Pancreas (tissue), 10 donors: Measurements from ENCODE around the gene PTH2. TPM values are rescaled to one million over a fixed set of nuclear protein-coding genes. Genes with fewer than 3 reads are reported as not detected.
"Not testable (repeated sequence)": the region's sequence is repeated elsewhere in the genome, so short reads cannot be mapped to it uniquely, and the experiment has no call there.

Experiments
- ATAC-seq, 4 donors: fragments of 200-7000 bp; cut with Tn5 transposase; one replicate each; pipeline versions ENCODE4 v1.8.0 to v1.9.1; 2020; ENCODE audit warnings: mild to moderate bottlenecking in 4 of 4, moderate library complexity in 4 of 4
- DNase-seq, 6 donors: peaks; one replicate each; pipeline ENCODE4 v3.0.0-alpha.2; 2020
- FAIRE-seq: peaks from 2 replicates; lab custom pipeline; 2012; peaks lifted over from hg19 to GRCh38; lab: Jason Lieb, UNC
- H3K27ac ChIP-seq, 4 donors: fragments of 200-600 bp; sonication (generic); 1 replicate in 3 of 4; 2 replicates in 1 of 4; pipeline versions ENCODE4 v1.5.0 to v1.8.0; 2020
- H3K27me3 ChIP-seq, 4 donors: fragments of 200-600 bp; one replicate each; pipeline ENCODE4 v1.8.0; 2021
- H3K36me3 ChIP-seq, 3 donors: fragments of 200-600 bp; sonication (generic) in 1 of 3; one replicate each; pipeline versions ENCODE4 v1.5.0 to v1.8.0; 2020 to 2021
- H3K4me1 ChIP-seq, 3 donors: fragments of 200-600 bp; one replicate each; pipeline ENCODE4 v1.8.0; 2021
- H3K4me3 ChIP-seq, 4 donors: fragments of 200-600 bp; sonication (generic) in 2 of 4; one replicate each; pipeline versions ENCODE4 v1.5.0 to v1.8.0; 2020 to 2021
- H3K9me3 ChIP-seq, 4 donors: fragments of 200-600 bp; one replicate each; pipeline ENCODE4 v1.8.0; 2021
- WGBS, 2 donors: extraction: QIAGEN DNeasy Blood & Tissue Kit; methylation state at CpG; one replicate each; pipeline ENCODE4 v1.1.7; 2013; 5-methylcytosine and 5-hydroxymethylcytosine counted together
- intact Hi-C, 3 donors: fragments of 100-400 bp; cut with DNase I; formaldehyde crosslinking; loops; one replicate each; pipeline versions ENCODE4 v1.11.1 to v1.14.2; 2022
- polyA plus RNA-seq, 2 donors: library from polyadenylated mRNA; stranded (reverse); fragments of 200-250 nt; gene quantifications; one replicate each; pipeline ENCODE4 v1.2.3, GENCODE V29; 2013
- total RNA-seq, 6 donors: library from RNA; stranded (reverse); fragmentation: NEBNext Ultra II Directional in 4 of 6; extraction: Animal tissue kit (Norgen Biotek cat#: 25700) in 4 of 6; gene quantifications; one replicate each; pipeline versions ENCODE4 v1.2.1 to v1.2.4, GENCODE V29; 2021 to 2023
- TF ChIP-seq, protein P1 (sequence below), 4 donors: fragments of 200-600 bp; sonication (generic) in 3 of 4; IDR thresholded peaks; one replicate each; pipeline versions ENCODE4 v1.5.0 to v1.8.0; 2021; ENCODE audit warnings: antibody characterized with exemption in 4 of 4
- donor health status: healthy with polysubstance abuse.
- donor health status: DM: no; HTN: no; CAD: no; lungs with moderate emphysema.
- donor health status: DM: no; HTN: no; CAD: no.
- donor health status: control.
- donor health status: control.
- donor health status: Bipolar disorder and iron deficiency.
- donor health status: DM: yes; HTN: yes; CAD: no.
- donor health status: DM: no; HTN: no; CAD: no.
- donor health status: DM: no; HTN: no; CAD: no.
- donor health status: DM: yes; HTN: yes; CAD: no.

Gene PTH2
- total and polyA plus RNA-seq, 8 donors, result not detected

DNA sequence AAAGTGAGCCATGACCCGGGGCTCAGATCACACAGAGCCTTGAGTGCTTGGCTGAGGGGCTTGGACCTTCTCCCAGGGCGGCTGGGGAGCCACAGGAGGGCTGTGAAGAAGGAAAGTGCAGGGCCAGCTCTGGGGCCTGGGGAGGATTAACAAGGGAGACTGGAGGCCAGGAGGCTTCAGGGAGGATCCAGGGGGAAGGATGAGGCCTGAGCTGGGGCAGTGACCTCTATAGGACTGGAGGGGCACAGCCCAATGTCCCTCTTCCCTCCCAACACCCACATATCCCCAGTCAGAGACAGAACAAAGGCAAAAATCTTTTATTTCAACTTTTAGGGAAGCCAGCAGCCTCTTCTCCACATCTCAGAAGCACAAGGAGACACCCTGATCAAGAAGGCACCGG is 22.8 kb upstream of the PTH2 start:
- H3K36me3 ChIP-seq, result no peaks in the 10 kb centered on the region
- H3K27ac ChIP-seq, result no peak overlapping the region
- intact Hi-C loops, result loop anchor here in 2 of 3 donors (10.0 kb wide), 2 partner anchors 51 to 221 kb away; no protein-coding TSS in a partner anchor
- DNase-seq, result no peak
- no peaks in the 10 kb centered on the region for H3K27me3 ChIP-seq
- no peak for FAIRE-seq
- peaks cover 0 to 5% (median 4%) of the 10 kb centered on the region in 3 donors for H3K4me1 ChIP-seq
- no peak for ATAC-seq
- no peak overlapping the region for H3K4me3 ChIP-seq
- TF ChIP-seq, protein P1, sequence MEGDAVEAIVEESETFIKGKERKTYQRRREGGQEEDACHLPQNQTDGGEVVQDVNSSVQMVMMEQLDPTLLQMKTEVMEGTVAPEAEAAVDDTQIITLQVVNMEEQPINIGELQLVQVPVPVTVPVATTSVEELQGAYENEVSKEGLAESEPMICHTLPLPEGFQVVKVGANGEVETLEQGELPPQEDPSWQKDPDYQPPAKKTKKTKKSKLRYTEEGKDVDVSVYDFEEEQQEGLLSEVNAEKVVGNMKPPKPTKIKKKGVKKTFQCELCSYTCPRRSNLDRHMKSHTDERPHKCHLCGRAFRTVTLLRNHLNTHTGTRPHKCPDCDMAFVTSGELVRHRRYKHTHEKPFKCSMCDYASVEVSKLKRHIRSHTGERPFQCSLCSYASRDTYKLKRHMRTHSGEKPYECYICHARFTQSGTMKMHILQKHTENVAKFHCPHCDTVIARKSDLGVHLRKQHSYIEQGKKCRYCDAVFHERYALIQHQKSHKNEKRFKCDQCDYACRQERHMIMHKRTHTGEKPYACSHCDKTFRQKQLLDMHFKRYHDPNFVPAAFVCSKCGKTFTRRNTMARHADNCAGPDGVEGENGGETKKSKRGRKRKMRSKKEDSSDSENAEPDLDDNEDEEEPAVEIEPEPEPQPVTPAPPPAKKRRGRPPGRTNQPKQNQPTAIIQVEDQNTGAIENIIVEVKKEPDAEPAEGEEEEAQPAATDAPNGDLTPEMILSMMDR (IDR thresholded peaks at IDR 0.05), result no peak
- H3K9me3 ChIP-seq, result no peaks in the 10 kb centered on the region
- 72 to 82% methylated on average over 3 of the region's 3 CpGs for WGBS, 2 donors

DNA sequence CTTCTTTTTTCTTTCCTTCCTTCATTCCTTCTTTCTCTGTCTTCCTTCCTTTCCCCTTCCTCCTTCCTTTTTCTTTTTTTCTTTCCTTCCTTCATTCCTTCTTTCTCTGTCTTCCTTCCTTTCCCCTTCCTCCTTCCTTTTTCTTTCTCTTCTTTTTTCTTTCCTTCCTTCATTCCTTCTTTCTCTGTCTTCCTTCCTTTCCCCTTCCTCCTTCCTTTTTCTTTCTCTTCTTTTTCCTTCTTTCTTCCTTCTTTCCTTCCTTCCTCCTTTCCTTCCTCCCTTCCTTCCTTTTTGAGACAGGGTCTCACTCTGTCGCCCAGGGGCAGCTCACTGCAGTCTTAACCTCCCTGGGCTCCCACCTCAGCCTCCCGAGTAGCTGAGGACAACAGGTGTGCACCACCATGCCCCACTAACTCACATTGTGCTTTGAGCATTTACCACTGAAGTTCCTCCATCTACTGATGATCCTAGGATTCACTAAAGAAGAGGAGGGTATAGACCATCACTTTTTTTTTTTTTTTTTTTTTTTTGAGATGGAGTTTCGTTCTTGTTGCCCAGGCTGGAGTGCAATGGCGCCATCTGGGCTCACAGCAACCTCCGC is 21.0 kb upstream of the PTH2 start:
- WGBS, 2 donors, result 47 to 65% methylated on average over 4 to 5 of the region's 5 CpGs
- FAIRE-seq, H3K36me3 ChIP-seq, H3K4me3 ChIP-seq, DNase-seq, H3K9me3 ChIP-seq, ATAC-seq, H3K4me1 ChIP-seq, H3K27me3 ChIP-seq, H3K27ac ChIP-seq: not testable (repeated sequence)
- intact Hi-C loops, result loop anchor here in 2 of 3 donors (10.0 kb wide), 2 partner anchors 49 to 219 kb away; no protein-coding TSS in a partner anchor

GRCh38 chr19:49443366-49444099 is 20.3 kb upstream of the PTH2 start:
- H3K4me3 ChIP-seq, result peak overlapping the region; percentile 33 to 66 (median 49)
- TF ChIP-seq, protein P1 (IDR thresholded peaks at IDR 0.05), result peak; percentile 59 to 87 (median 76)
- FAIRE-seq, result no peak
- H3K4me1 ChIP-seq, result no peaks in the 10 kb centered on the region
- H3K27ac ChIP-seq, result peak overlapping the region; percentile 25 to 55 (median 35)
- H3K9me3 ChIP-seq, result no peaks in the 10 kb centered on the region
- 0% methylated on average over 40 to 47 of the region's 47 CpGs for WGBS, 2 donors
- peak; percentile 90 to 95 (median 92) for ATAC-seq
- intact Hi-C loops, result loop anchor here in 2 of 3 donors (10.0 kb wide), 2 partner anchors 49 to 219 kb away; no protein-coding TSS in a partner anchor
- no peaks in the 10 kb centered on the region for H3K36me3 ChIP-seq
- DNase-seq, result peak; percentile 92 to 97 (median 95)
- H3K27me3 ChIP-seq, result no peaks in the 10 kb centered on the region

DNA sequence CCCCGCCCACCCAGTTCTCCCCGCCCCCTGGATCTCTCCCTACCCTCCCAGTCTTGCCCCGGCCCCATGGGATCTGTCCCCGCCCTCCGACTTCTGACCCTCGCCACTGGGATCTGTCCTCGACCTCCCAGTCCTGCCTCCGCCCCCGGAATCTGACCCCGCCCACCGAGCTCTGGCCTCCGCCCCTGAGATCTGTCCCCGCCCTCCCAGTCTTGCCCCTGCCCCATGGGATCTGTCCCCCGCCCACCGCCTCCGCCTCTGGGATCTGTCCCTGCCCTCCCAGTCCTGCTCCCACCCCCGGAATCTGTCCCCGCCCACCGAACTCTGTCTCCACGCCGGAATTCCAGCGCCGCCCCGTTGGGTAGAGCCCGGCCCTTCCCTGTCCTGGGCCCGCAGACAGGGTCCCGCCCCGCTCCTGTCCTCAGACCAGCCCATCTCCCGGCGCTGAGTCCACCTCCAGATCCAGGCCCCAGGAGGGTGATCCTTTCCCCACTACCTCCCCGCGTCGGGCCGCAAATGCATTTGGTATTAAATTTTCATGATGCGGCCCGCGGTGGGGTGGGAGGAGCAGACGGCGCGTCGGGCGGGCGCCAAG is 19.6 kb upstream of the PTH2 start:
- intact Hi-C loops, result loop anchor here in 2 of 3 donors (10.0 kb wide), 2 partner anchors 48 to 218 kb away; no protein-coding TSS in a partner anchor
- Histone ChIP-seq H3K4me1 (no peaks in the 10 kb centered on the region), H3K4me3 (peak overlapping the region; percentile 33 to 66 (median 49)), H3K36me3 (no peaks in the 10 kb centered on the region), H3K27ac (peak overlapping the region; percentile 25 to 55 (median 35)), H3K27me3 (no peaks in the 10 kb centered on the region), H3K9me3 (no peaks in the 10 kb centered on the region)
- no peak for FAIRE-seq
- peak; percentile 87 to 96 (median 92) for DNase-seq
- TF ChIP-seq, protein P1 (IDR thresholded peaks at IDR 0.05), result no peak
- ATAC-seq, result peak; percentile 69 to 80 (median 74)
- WGBS, 2 donors, result 1% methylated on average over 34 to 43 of the region's 43 CpGs

GRCh38 chr19:49442354-49442753 is 19.1 kb upstream of the PTH2 start:
- DNase-seq, result peak in 1 of 6 donors; percentile 60
- Histone ChIP-seq H3K9me3 (no peaks in the 10 kb centered on the region), H3K4me1 (no peaks in the 10 kb centered on the region), H3K27me3 (no peaks in the 10 kb centered on the region), H3K36me3 (no peaks in the 10 kb centered on the region), H3K27ac (no peak overlapping the region), H3K4me3 (peak overlapping the region in 1 of 4 donors; percentile 66)
- intact Hi-C loops, result loop anchor here in 2 of 3 donors (10.0 kb wide), 2 partner anchors 48 to 218 kb away; no protein-coding TSS in a partner anchor
- ATAC-seq, result no peak
- 4 to 10% methylated on average over 11 of the region's 11 CpGs for WGBS, 2 donors
- FAIRE-seq, result no peak
- TF ChIP-seq, protein P1 (IDR thresholded peaks at IDR 0.05), result no peak
